Stimulated activated CD4-positive, alpha-beta T cell treated with anti-CD3 and anti-CD28 coated beads, Interleukin-15, amount 100 ng/mL, for 24 hours (primary cell): Measurements from ENCODE around the gene RAB29.

ENCODE experiments used
- DNase-seq: peaks from one replicate; pipeline ENCODE4 v3.0.0-alpha.2; 2020

Gene RAB29

DNA sequence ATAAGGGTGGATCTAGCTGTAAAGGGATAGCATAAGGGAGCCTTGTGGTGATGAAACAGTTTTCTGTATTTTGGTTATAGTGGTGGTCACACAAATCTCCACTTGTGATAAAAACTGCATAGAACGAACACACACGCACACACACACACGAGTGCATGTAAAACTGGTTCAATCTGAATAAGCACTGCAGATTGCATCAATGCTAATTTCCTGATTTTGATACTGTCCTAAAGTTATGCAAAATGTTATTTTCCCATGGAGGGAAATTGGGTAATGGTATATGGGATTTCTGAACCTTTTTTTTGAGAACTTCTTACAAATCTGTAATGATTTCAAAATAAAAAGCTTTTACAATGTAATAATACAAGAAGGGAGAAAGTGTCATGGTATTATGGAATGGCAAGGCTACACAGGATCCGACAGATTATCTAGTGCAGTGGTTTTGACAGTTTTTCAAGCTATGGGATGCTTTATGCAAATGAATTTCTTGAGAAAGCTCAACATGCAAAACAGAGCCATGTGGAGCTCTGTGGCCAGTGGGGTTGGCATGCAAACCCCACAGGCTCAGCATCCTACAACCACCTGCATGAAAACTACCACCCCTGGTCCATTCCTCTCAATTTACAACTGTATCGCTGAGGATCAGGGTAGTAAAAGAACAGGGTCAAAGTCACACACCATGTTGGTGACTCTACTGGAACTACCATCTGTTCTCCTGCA lies 18.9 kb upstream of the RAB29 start:
- DNase-seq = no peak

- DNase-seq = no peak
Measured at GRCh38 chr1:205792961-205793673, 17.8 kb upstream of the RAB29 start.

- DNase-seq = no peak
Measured at GRCh38 chr1:205792481-205792881, 17.2 kb upstream of the RAB29 start.

DNA sequence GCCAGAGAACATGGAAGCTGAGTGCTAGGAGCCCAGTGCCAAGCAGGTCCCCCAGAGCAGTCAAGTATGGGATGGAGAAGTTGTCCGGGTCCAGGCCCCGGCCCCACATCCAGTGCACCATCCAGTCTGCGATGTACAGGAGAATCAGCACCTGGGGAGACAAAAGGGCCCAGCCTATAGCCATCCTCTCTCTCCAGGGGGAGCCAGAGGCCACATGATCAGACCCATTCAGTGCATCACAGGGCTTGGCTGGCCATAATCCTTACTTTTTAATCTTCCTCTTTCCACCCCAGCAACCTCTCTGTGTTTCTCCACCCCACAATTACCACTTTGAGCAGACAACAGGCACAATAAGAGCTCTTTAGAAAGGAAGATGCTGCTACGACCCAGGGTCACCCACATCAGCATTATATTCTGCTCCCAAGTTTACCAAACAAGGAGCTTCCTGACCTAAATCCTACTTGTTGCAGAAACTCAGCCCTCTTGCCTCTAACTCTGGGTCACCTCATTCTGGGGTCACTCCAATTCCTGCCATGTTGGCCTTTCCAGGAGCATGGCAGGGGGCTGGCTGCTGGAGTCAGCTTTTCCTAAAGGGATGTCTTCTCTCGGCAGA lies 16.4 kb upstream of the RAB29 start:
- peak; percentile 68 for DNase-seq

DNA sequence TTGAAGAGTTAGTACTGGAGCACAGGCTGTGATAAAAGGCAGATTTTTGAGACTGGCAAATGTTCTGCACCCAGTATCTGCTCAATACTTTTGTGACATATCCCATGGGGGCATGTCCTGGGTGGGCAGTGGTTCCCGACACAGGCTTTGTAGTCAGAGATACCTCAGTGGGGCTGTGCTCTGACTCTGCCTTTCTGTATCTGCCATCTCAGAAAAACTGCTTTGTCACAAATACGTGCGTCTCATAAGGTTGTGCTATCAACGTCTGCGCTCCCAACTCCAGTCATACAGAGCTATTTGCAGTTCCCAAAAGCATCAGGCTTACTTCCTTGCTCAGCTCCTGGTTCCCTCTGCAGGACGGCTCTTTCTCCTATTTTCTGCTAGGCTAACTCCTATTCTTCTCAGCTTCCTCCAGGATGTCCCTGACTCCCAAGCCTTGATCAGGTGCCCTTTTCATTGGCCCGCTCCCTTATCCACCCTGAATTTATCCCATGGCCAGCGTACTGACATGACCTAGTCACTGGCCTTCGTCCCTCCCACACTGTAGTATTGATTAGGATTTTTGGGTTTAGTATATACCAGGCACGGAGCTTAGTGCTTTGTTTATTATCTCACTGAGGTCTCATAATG lies 12.1 kb upstream of the RAB29 start:
- no peak for DNase-seq

DNA sequence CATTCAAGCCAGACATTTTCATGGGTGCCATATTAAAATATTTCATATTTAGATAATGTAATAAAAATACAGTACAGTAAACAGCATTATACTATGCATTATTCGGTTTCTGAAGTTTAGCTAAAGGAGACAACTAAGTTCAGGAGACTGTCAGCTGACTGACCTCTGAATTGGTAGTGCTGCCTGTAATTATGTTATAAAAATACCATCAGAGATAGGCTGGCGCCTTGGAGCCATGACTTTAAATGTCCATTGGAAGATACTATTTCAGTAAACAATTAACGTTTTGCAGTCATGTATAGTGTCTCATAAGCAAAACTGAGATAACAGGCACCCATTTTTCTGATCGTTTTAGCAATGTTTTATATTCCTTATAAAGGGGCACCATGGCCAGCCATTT lies 11.3 kb upstream of the RAB29 start:
- DNase-seq = no peak

DNA sequence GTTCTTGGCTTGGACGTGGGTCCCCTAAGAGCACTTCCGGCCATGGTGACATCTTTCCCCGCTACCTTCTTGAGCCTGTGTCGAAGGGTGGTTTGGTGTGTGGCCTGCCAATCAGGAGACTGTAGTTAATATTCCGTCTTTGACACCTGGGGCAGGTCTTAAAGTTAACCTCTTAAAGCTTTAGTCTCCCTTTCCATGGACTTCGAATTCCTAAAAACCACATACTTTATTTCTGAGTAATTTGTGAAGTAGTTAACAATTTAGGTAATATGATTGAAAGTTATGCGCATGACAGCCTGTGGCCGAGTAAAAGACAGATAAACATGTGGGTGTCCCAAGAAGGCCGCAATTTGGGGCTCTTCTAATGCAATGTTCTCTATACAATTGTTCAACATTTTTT lies 10.2 kb upstream of the RAB29 start:
- DNase-seq = no peak

DNA sequence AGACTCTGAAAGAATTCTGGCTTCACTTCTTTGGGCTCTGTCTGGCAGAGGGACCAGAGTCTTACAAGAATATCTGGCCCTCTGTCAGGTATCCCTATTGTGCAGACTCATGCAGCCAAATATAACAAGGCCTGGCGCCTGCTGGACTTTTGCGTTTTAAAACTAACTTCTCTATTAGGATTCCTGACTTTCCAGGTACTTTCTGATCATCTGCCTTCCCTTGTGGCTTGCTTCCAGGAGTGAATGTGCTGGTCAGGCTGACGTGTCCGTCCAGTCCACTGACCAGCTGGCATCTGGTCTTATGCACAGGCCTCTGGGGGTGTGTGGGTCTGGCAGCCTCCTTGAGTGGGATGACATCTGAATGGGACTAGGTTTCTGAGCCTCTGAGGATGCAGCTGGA lies 8.6 kb upstream of the RAB29 start:
- no peak for DNase-seq

DNA sequence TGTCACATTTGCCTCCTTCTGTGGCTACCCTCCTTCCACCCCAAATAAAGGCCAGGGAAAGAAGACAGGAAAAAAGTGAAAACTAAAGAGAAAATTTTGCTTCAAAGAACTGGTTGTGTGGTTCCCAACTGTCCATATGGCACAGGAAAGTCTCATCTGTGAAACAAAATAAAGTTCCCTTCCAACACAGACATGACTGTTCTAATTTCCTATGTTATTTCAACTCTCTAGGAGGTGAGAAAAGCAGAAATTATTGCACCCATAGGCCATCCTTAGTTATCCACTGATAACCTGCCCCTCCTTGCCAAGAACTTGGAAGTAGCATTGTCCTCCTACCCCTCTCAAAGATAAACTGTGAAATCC lies 8.1 kb upstream of the RAB29 start:
- no peak for DNase-seq

GRCh38 chr1:205782627-205783432 lies 7.5 kb upstream of the RAB29 start:
- no peak for DNase-seq

GRCh38 chr1:205780335-205780734 lies 5.1 kb upstream of the RAB29 start:
- no peak for DNase-seq

DNA sequence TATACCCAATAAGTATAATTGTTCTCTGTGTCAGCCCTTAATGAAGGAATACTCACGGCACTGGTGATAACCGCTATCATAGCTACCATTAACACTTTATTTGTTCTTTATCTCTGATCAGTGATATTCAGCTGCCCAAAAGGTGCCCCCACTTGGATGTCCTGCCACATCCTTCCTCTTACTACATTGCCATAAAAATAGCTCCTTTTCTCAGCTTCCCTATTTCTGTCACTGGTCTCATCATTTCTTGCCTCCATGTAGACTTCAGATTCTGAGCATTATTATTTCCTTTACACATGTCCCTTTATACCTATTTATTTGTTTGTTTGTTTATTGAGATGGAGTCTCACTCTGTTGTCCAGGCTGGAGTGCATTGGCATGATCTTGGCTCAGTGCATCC lies 2.7 kb upstream of the RAB29 start:
- DNase-seq = no peak

DNA sequence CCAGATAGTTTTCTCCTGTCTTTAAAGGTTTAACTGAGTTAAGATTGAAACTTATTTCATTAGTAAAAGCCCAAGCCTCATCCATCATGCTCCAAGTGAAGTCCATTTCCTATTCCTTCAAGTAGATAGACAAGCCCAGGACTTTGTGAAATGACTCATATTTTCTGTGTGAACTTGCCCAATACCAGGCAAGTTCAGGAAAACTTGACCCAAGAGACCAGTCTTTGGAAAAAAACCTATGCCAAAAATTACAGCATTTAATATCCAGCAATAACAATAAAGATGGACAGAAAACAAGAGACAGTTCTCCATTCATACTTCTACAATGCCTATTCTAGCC lies 405 bp upstream of the RAB29 start:
- no peak for DNase-seq

- peak; percentile 54 for DNase-seq
Measured at GRCh38 chr1:205774198-205775014, 876 bp downstream of the RAB29 start.

GRCh38 chr1:205772607-205773032 lies 2.7 kb downstream of the RAB29 start:
- DNase-seq = no peak

- DNase-seq = no peak
Measured at GRCh38 chr1:205770618-205771017, 4.7 kb downstream of the RAB29 start.

- no peak for DNase-seq
Measured at GRCh38 chr1:205769641-205770365, 5.5 kb downstream of the RAB29 start.

DNA sequence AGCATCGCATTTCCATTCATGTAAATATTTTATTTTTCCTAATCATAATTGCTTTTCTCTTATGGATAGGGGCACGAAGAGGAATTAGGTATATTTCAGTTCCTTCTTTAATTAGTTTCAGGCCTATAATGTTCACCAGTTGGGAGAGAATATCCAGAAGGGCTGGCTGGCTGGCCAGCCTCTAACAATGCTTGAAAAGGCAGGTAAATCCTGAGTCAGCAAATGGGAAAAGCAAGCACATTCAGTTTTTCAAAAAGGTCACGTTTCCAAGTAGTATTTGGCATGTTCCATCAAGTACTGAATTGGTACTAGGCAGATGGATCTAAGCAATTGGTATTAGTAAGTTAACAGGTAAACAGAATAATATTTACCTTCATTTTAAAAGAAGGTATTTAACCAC lies 8.0 kb downstream of the RAB29 start:
- no peak for DNase-seq

GRCh38 chr1:205766570-205766969 lies 8.7 kb downstream of the RAB29 start:
- DNase-seq = no peak

GRCh38 chr1:205766038-205766437 lies 9.2 kb downstream of the RAB29 start:
- no peak for DNase-seq

- no peak for DNase-seq
Measured at GRCh38 chr1:205764578-205764977, 10.7 kb downstream of the RAB29 start.

GRCh38 chr1:205763980-205764379 lies 11.3 kb downstream of the RAB29 start:
- no peak for DNase-seq
